GM12878 (cell line): Measurements from ENCODE around the gene CDC42SE1. TPM values are rescaled to one million over a fixed set of nuclear protein-coding genes. Genes with fewer than 3 reads are reported as not detected.

ENCODE experiments used
- ATAC-seq: fragments of 200-7000 bp; cut with Tn5 transposase; 3 replicates; pipeline ENCODE4 v1.9.1; 2020; ENCODE audit warnings: mild to moderate bottlenecking, moderate library complexity
- BruUV-seq: library from RNA; stranded (reverse); fragments of 400-500 nt; replicated peaks from 2 replicates; lab custom pipeline; 2021; lab: Mats Ljungman, UMichigan
- CTCF ChIA-PET: fragments of 300-600 bp; sonication (Branson Sonifier 250); formaldehyde crosslinking; extraction: SDS; loops from one replicate; lab custom pipeline; 2021; ENCODE audit warnings: inconsistent platforms; lab: Yijun Ruan, JAX
- POLR2A ChIA-PET: fragments of 350-600 bp; formaldehyde crosslinking; extraction: SDS; loops from one replicate; lab custom pipeline; 2021; ENCODE audit warnings: inconsistent platforms; lab: Charles Lee
- RAD21 ChIA-PET: fragments of 300-600 bp; sonication (Branson Sonifier 250); formaldehyde crosslinking; loops from one replicate; lab custom pipeline; 2023; ENCODE audit warnings: antibody characterized with exemption; ENCODE audit not compliant: unreplicated experiment; lab: Charles Lee
- SMC1A ChIA-PET: fragments of 300-600 bp; sonication (Branson Sonifier 250); formaldehyde crosslinking; loops from one replicate; lab custom pipeline; 2023; ENCODE audit not compliant: unreplicated experiment, uncharacterized antibody; lab: Charles Lee
- DNase-seq: peaks from one replicate; pipeline ENCODE4 v3.0.0-alpha.2; 2011; ENCODE audit warnings: low read depth, low spot score
- FAIRE-seq: peaks from 3 replicates; lab custom pipeline; 2011; peaks lifted over from hg19 to GRCh38; lab: Jason Lieb, UNC
- H2AFZ ChIP-seq: 2 replicates; pipeline ENCODE4 v1.6.0; 2011; ENCODE audit warnings: low read depth, low read length, control low read depth; ENCODE audit not compliant: control insufficient read depth
- H3K27ac ChIP-seq: 2 replicates; pipeline ENCODE4 v1.5.1; 2011; ENCODE audit warnings: control low read depth; ENCODE audit not compliant: control insufficient read depth, insufficient read depth
- H3K27me3 ChIP-seq, 2 experiments: replicated peaks in 1 of 2; 2 replicates each; pipeline versions ENCODE4 v1.6.0 to v1.6.1; 2011; ENCODE audit warnings: low read length in 1 of 2; ENCODE audit not compliant: control insufficient read depth in 2 of 2, insufficient read depth in 2 of 2
- H3K36me3 ChIP-seq, 2 experiments: 2 replicates each; pipeline ENCODE4 v1.5.1; 2011; ENCODE audit warnings: low read length in 1 of 2; ENCODE audit not compliant: control insufficient read depth in 2 of 2, insufficient read depth in 2 of 2
- H3K4me1 ChIP-seq: 2 replicates; pipeline ENCODE4 v1.6.1; 2011; ENCODE audit warnings: mild to moderate bottlenecking, low read length, moderate library complexity, mixed read lengths; ENCODE audit not compliant: control insufficient read depth, insufficient read depth
- H3K4me2 ChIP-seq: 2 replicates; pipeline ENCODE4 v1.6.0; 2011; ENCODE audit warnings: control low read depth; ENCODE audit not compliant: control insufficient read depth, insufficient read depth
- H3K4me3 ChIP-seq: fragments of 200-600 bp; sonication (generic); 2 replicates; pipeline ENCODE4 v1.5.1; 2016
- H3K79me2 ChIP-seq: 2 replicates; pipeline ENCODE4 v1.6.0; 2011; ENCODE audit warnings: low read length; ENCODE audit not compliant: control insufficient read depth, insufficient read depth
- H3K9ac ChIP-seq: 2 replicates; pipeline ENCODE4 v1.8.0; 2011; ENCODE audit warnings: low read length, control low read depth, mixed read lengths; ENCODE audit not compliant: control insufficient read depth, insufficient read depth
- H3K9me3 ChIP-seq: replicated peaks from 3 replicates; pipeline ENCODE4 v1.5.1; 2011; ENCODE audit warnings: mild to moderate bottlenecking, low read length; ENCODE audit not compliant: control insufficient read depth, insufficient read depth
- H4K20me1 ChIP-seq: 2 replicates; pipeline ENCODE4 v1.6.0; 2011; ENCODE audit not compliant: control insufficient read depth, insufficient read depth
- EP300 ChIP-seq, 2 experiments: fragments of 150-350 bp in 1 of 2; IDR thresholded peaks; 2 replicates each; pipeline ENCODE4 v1.6.1; 2011 to 2012; ENCODE audit warnings: low read depth in 2 of 2, low read length in 2 of 2, borderline replicate concordance in 1 of 2, improper control_type of control experiment in 1 of 2, inconsistent platforms in 1 of 2; ENCODE audit not compliant: control insufficient read depth in 1 of 2
- ESRRA ChIP-seq: IDR thresholded peaks from 2 replicates; pipeline ENCODE4 v1.6.1; 2012; ENCODE audit warnings: mild to moderate bottlenecking, low read length, improper control_type of control experiment
- ETV6 ChIP-seq, 2 experiments: fragments of 450-650 bp in 1 of 2; IDR thresholded peaks in 1 of 2; conservative IDR thresholded peaks in 1 of 2; 2 replicates each; pipeline ENCODE4 v1.6.1; 2014; ENCODE audit warnings: antibody characterized with exemption in 1 of 2, borderline replicate concordance in 1 of 2, low read depth in 1 of 2, mild to moderate bottlenecking in 1 of 2, moderate library complexity in 1 of 2
- FOS ChIP-seq: IDR thresholded peaks from 3 replicates; pipeline ENCODE4 v1.6.1; 2011; ENCODE audit warnings: borderline replicate concordance; ENCODE audit not compliant: insufficient read length; ENCODE audit errors: extremely low read depth
- HCFC1 ChIP-seq: fragments of 150-350 bp; IDR thresholded peaks from 2 replicates; pipeline ENCODE4 v1.6.1; 2014; ENCODE audit warnings: low read length
- HDAC6 ChIP-seq: fragments of 200-600 bp; sonication (generic); IDR thresholded peaks from one replicate; pipeline ENCODE4 v1.8.0; 2017; ENCODE audit warnings: antibody characterized with exemption; ENCODE audit not compliant: unreplicated experiment
- MYB ChIP-seq: fragments of 150-350 bp; IDR thresholded peaks from 2 replicates; pipeline ENCODE4 v1.6.1; 2014; ENCODE audit warnings: mild to moderate bottlenecking, low read depth, low read length, borderline replicate concordance
- POLR2A ChIP-seq: IDR thresholded peaks from 2 replicates; pipeline ENCODE4 v1.6.1; 2011; ENCODE audit warnings: low read depth, mild to moderate bottlenecking, low read length
- SMAD1 ChIP-seq: fragments of 450-650 bp; IDR thresholded peaks from 2 replicates; pipeline ENCODE4 v1.6.1; 2018; ENCODE audit warnings: mild to moderate bottlenecking, low read depth; ENCODE audit not compliant: partially characterized antibody
- TCF7 ChIP-seq: IDR thresholded peaks from 2 replicates; pipeline ENCODE4 v1.6.1; 2014; ENCODE audit warnings: antibody characterized with exemption, borderline replicate concordance
- ZNF622 ChIP-seq: fragments of 450-650 bp; IDR thresholded peaks from 2 replicates; pipeline ENCODE4 v1.6.1; 2017; ENCODE audit warnings: mild to moderate bottlenecking, inconsistent platforms
- WGBS: methylation state at CpG from one replicate; pipeline ENCODE4 v1.1.6; 2016; ENCODE audit warnings: low lambda C conversion rate; ENCODE audit not compliant: insufficient replicate concordance, insufficient coverage; ENCODE audit errors: missing lambda C conversion rate; 5-methylcytosine and 5-hydroxymethylcytosine counted together
- in situ Hi-C: fragments of 300-500 bp; cut with MboI; formaldehyde crosslinking; loops from 9 replicates; pipeline ENCODE4 v1.14.3; 2018; ENCODE audit warnings: mixed read lengths
- intact Hi-C: fragments of 100-400 bp; cut with micrococcal nuclease; formaldehyde crosslinking; loops from one replicate; pipeline ENCODE4 v1.14.2; 2022; ENCODE audit not compliant: unreplicated experiment
- polyA plus RNA-seq, 11 experiments: library from polyadenylated mRNA; depleted of rRNA in 4 of 11; unstranded in 6 of 11; stranded (reverse) in 5 of 11; fragments of >200 nt; fragmentation: Nextera tagmentation in 4 of 11; fragmentation: Illumina TruSeq in 1 of 11; extraction: Ambion mirVana in 4 of 11; extraction: Trizol in 1 of 11; gene quantifications; 1 replicate in 1 of 11; 2 replicates in 10 of 11; pipeline versions ENCODE4 v1.2.1 to v1.2.3, GENCODE V29; 2011 to 2016; ENCODE audit warnings: inconsistent platforms in 2 of 11, missing spikeins in 2 of 11, low read depth in 1 of 11
- total RNA-seq, 4 experiments: library from RNA; depleted of rRNA in 3 of 4; stranded (reverse); fragments of >200 nt in 3 of 4; fragmentation: Illumina TruSeq in 1 of 4; extraction: Trizol in 1 of 4; gene quantifications; 2 replicates each; pipeline versions ENCODE4 v1.2.1 to v1.2.3, GENCODE V29; 2013 to 2021
- TF ChIP-seq, protein P1 (sequence below): fragments of 450-650 bp; formaldehyde crosslinking; IDR thresholded peaks from 2 replicates; pipeline ENCODE4 v1.4.0; 2022; ENCODE audit warnings: mild to moderate bottlenecking, moderate library complexity
- TF ChIP-seq, protein P2 (sequence below): fragments of 450-650 bp; formaldehyde crosslinking; IDR thresholded peaks from 2 replicates; pipeline ENCODE4 v1.4.0; 2020; ENCODE audit warnings: mild to moderate bottlenecking, moderate library complexity
- TF ChIP-seq, protein P3 (sequence below): IDR thresholded peaks from 2 replicates; pipeline ENCODE4 v1.6.1; 2012; ENCODE audit warnings: low read depth, low read length, improper control_type of control experiment
- TF ChIP-seq, protein P4 (sequence below): IDR thresholded peaks from 2 replicates; pipeline ENCODE4 v1.6.1; 2011; ENCODE audit warnings: low read depth, low read length, improper control_type of control experiment, borderline replicate concordance

The CDC42SE1 gene
- total and polyA plus RNA-seq, 10 of the 15 experiments (the other 5 are each of a cell fraction or from before 2014, with no cell fraction given): 35.7 to 112 (median 74.3) TPM

DNA sequence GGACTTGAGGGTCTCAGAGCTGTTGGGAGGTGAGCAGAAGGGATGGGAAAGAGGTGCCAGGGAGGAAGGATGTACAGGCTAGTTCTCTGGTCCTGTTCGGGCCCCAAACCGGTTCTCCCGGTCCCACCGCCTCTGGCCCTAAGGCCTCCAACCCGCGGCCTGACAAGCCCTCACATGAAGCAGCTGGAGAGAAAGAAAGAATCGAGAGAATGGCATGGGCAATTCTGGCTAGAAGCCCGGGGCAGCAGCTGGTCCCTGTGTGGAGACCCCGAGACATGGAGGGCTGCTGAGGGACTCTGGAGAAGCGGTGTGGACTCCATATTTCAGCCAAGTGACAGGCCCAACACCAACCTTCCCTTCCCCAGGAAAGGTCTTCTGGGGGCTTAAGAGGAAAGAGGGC lies 730 bp downstream of the CDC42SE1 start:
- Histone ChIP-seq H3K79me2 (peaks cover 55% of the 10 kb centered on the region), H3K27ac (peak overlapping the region; percentile 97), H3K4me3 (peak overlapping the region; percentile 93), H3K4me1 (peaks cover 28% of the 10 kb centered on the region), H3K4me2 (peak overlapping the region; percentile 74), H3K27me3 (no peaks in the 10 kb centered on the region), H3K9me3 (no peaks in the 10 kb centered on the region), H3K36me3 (peaks cover 11 to 26% of the 10 kb centered on the region in 2 experiments), H4K20me1 (peaks cover 3% of the 10 kb centered on the region; the same call in 1 of the 2 replicates), H2AFZ (no peak overlapping the region), H3K9ac (peak overlapping the region; percentile 94)
- POLR2A ChIA-PET: interaction anchor here (0.6 to 5.8 kb wide), 6 partner anchors 10 to 323 kb away, joined by 4 to 65 read pairs (median 4); partner anchors contain the start of genes C1orf56, GABPB2 and SETDB1
- CTCF ChIA-PET: interaction anchor here (0.6 to 7.4 kb wide), 13 partner anchors 9 to 53 kb away, joined by 3 to 76 read pairs (median 4); partner anchors contain the start of genes C1orf56, GABPB2 and MINDY1
- BruUV-seq: TSS peak; percentile 70
- no peak for DNase-seq
- ATAC-seq: peak; percentile 1; the same call in 2 of the 3 replicates
- RAD21 ChIA-PET: interaction anchor here (1.2 to 1.6 kb wide), 4 partner anchors 41 to 100 kb away, joined by 3 to 8 read pairs (median 6); partner anchors contain the start of gene TNFAIP8L2
- SMC1A ChIA-PET: interaction anchor here (0.9 to 3.6 kb wide), 7 partner anchors 12 to 98 kb away, joined by 3 to 12 read pairs (median 6); partner anchors contain the start of genes GABPB2, MINDY1 and TNFAIP8L2
- intact Hi-C loops: loop anchor here (1.0 to 2.0 kb wide), 2 partner anchors 12 to 34 kb away; partner anchors contain the start of gene GABPB2
- FAIRE-seq: no peak
- in situ Hi-C loops: no loop called here
- WGBS: under 1% methylated on average over 10 of the region's 10 CpGs
- TF ChIP-seq MYB: no peak
- TF ChIP-seq SMAD1: no peak
- TF ChIP-seq FOS: no peak
- no peak for TF ChIP-seq HCFC1
- TF ChIP-seq, protein P1, sequence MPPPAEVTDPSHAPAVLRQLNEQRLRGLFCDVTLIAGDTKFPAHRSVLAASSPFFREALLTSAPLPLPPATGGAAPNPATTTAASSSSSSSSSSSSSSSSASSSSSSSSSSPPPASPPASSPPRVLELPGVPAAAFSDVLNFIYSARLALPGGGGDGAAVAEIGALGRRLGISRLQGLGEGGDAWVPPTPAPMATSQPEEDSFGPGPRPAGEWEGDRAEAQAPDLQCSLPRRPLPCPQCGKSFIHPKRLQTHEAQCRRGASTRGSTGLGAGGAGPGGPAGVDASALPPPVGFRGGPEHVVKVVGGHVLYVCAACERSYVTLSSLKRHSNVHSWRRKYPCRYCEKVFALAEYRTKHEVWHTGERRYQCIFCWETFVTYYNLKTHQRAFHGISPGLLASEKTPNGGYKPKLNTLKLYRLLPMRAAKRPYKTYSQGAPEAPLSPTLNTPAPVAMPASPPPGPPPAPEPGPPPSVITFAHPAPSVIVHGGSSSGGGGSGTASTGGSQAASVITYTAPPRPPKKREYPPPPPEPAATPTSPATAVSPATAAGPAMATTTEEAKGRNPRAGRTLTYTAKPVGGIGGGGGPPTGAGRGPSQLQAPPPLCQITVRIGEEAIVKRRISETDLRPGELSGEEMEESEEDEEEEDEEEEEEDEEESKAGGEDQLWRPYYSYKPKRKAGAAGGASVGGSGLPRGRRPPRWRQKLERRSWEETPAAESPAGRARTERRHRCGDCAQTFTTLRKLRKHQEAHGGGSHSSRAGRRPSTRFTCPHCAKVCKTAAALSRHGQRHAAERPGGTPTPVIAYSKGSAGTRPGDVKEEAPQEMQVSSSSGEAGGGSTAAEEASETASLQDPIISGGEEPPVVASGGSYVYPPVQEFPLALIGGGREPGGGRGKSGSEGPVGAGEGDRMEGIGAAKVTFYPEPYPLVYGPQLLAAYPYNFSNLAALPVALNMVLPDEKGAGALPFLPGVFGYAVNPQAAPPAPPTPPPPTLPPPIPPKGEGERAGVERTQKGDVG (CRISPR knock-in tag): no peak
- TF ChIP-seq, protein P2, sequence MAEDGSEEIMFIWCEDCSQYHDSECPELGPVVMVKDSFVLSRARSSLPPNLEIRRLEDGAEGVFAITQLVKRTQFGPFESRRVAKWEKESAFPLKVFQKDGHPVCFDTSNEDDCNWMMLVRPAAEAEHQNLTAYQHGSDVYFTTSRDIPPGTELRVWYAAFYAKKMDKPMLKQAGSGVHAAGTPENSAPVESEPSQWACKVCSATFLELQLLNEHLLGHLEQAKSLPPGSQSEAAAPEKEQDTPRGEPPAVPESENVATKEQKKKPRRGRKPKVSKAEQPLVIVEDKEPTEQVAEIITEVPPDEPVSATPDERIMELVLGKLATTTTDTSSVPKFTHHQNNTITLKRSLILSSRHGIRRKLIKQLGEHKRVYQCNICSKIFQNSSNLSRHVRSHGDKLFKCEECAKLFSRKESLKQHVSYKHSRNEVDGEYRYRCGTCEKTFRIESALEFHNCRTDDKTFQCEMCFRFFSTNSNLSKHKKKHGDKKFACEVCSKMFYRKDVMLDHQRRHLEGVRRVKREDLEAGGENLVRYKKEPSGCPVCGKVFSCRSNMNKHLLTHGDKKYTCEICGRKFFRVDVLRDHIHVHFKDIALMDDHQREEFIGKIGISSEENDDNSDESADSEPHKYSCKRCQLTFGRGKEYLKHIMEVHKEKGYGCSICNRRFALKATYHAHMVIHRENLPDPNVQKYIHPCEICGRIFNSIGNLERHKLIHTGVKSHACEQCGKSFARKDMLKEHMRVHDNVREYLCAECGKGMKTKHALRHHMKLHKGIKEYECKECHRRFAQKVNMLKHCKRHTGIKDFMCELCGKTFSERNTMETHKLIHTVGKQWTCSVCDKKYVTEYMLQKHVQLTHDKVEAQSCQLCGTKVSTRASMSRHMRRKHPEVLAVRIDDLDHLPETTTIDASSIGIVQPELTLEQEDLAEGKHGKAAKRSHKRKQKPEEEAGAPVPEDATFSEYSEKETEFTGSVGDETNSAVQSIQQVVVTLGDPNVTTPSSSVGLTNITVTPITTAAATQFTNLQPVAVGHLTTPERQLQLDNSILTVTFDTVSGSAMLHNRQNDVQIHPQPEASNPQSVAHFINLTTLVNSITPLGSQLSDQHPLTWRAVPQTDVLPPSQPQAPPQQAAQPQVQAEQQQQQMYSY: no peak
- no peak for TF ChIP-seq TCF7
- no peak for TF ChIP-seq POLR2A
- TF ChIP-seq, protein P3, sequence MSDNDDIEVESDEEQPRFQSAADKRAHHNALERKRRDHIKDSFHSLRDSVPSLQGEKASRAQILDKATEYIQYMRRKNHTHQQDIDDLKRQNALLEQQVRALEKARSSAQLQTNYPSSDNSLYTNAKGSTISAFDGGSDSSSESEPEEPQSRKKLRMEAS: no peak
- no peak for TF ChIP-seq ZNF622
- no peak for TF ChIP-seq EP300 (IDR thresholded peaks at IDR 0.05; ENCODE audit: borderline replicate concordance in 1 of 2, control insufficient read depth in 1 of 2, low read depth in 2 of 2, low read length in 2 of 2)
- no peak for TF ChIP-seq ESRRA
- TF ChIP-seq ETV6 (conservative IDR thresholded peaks at IDR 0.05 in 1 of 2, IDR thresholded peaks at IDR 0.05 in 1 of 2; ENCODE audit: borderline replicate concordance in 1 of 2, low read depth in 1 of 2): no peak
- TF ChIP-seq, protein P4, sequence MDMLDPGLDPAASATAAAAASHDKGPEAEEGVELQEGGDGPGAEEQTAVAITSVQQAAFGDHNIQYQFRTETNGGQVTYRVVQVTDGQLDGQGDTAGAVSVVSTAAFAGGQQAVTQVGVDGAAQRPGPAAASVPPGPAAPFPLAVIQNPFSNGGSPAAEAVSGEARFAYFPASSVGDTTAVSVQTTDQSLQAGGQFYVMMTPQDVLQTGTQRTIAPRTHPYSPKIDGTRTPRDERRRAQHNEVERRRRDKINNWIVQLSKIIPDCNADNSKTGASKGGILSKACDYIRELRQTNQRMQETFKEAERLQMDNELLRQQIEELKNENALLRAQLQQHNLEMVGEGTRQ: no peak
- no peak for TF ChIP-seq HDAC6
